SU-DHL-6 (cell line): ENCODE measurements around the gene MDC1.
"Not testable (repeated sequence)": the region's sequence is repeated elsewhere in the genome, so short reads cannot be mapped to it uniquely, and the experiment has no call there.

Experiments
- H2AFZ ChIP-seq: fragments of 200-600 bp; sonication (generic); 2 replicates; pipeline ENCODE4 v1.6.1; 2014; ENCODE audit warnings: low read depth, mild to moderate bottlenecking, moderate library complexity, mixed read lengths, antibody characterized with exemption, low read length; ENCODE audit not compliant: severe bottlenecking
- H3F3A ChIP-seq: fragments of 200-600 bp; shearing (Covaris generic); 2 replicates; pipeline ENCODE4 v1.6.0; 2016; ENCODE audit warnings: antibody characterized with exemption, mild to moderate bottlenecking; ENCODE audit not compliant: insufficient read depth
- H3K27ac ChIP-seq: fragments of 200-600 bp; sonication (generic); 2 replicates; pipeline ENCODE4 v1.5.1; 2016; ENCODE audit warnings: low read depth, mild to moderate bottlenecking, low read length, moderate library complexity, mixed read lengths
- H3K27me3 ChIP-seq: fragments of 200-600 bp; sonication (generic), shearing (Covaris generic); 2 replicates; pipeline ENCODE4 v1.6.0; 2014; ENCODE audit warnings: mild to moderate bottlenecking, low read length
- H3K36me3 ChIP-seq: fragments of 200-600 bp; sonication (generic); 2 replicates; pipeline ENCODE4 v1.6.1; 2014; ENCODE audit warnings: mild to moderate bottlenecking, low read length, mixed read lengths
- H3K4me2 ChIP-seq: fragments of 300-600, 200-600 bp; shearing (Covaris generic), sonication (generic); 2 replicates; pipeline ENCODE4 v1.6.0; 2014; ENCODE audit warnings: low read length, low read depth, mild to moderate bottlenecking; ENCODE audit not compliant: poor library complexity, severe bottlenecking
- H3K4me3 ChIP-seq: fragments of 200-600 bp; sonication (generic); 2 replicates; pipeline ENCODE4 v1.5.1; 2014; ENCODE audit warnings: antibody characterized with exemption, low read length, mild to moderate bottlenecking, mixed read lengths; ENCODE audit not compliant: insufficient read depth, poor library complexity, severe bottlenecking
- H3K79me2 ChIP-seq: fragments of 200-600 bp; sonication (generic); 2 replicates; pipeline ENCODE4 v1.6.1; 2014; ENCODE audit warnings: mild to moderate bottlenecking, low read length, moderate library complexity; ENCODE audit not compliant: insufficient read depth
- H3K9ac ChIP-seq: fragments of 200-600 bp; sonication (generic); 2 replicates; pipeline ENCODE4 v1.7.0; 2014; ENCODE audit warnings: mild to moderate bottlenecking, low read length
- H3K9me2 ChIP-seq: fragments of 200-600 bp; sonication (generic); replicated peaks from 2 replicates; pipeline ENCODE4 v1.6.1; 2014; ENCODE audit warnings: low read length; ENCODE audit not compliant: insufficient read depth
- H3K9me3 ChIP-seq: fragments of 200-600 bp; sonication (generic); 2 replicates; pipeline ENCODE4 v1.6.1; 2014; ENCODE audit warnings: low read length, mixed read lengths; ENCODE audit not compliant: insufficient read depth
- H4K20me1 ChIP-seq: fragments of 200-600 bp; sonication (generic); 2 replicates; pipeline ENCODE4 v1.6.1; 2014; ENCODE audit warnings: low read depth, mild to moderate bottlenecking, antibody characterized with exemption, low read length, moderate library complexity, mixed read lengths
- EZH2phosphoT487 ChIP-seq: fragments of 200-600 bp; sonication (generic), shearing (Covaris generic); conservative IDR thresholded peaks from 2 replicates; pipeline ENCODE4 v1.6.1; 2018; ENCODE audit warnings: mild to moderate bottlenecking, antibody characterized with exemption, low read length, moderate library complexity, mixed read lengths
- TF ChIP-seq, protein P1 (sequence below): fragments of 200-600 bp; sonication (generic); IDR thresholded peaks from one replicate; pipeline ENCODE4 v1.5.1; 2017; ENCODE audit warnings: antibody characterized with exemption, mild to moderate bottlenecking, low read length, moderate library complexity; ENCODE audit not compliant: insufficient read depth, poor library complexity, severe bottlenecking

The MDC1 gene

GRCh38 chr6:30676660-30677285, 40.3 kb downstream of the MDC1 start:
- Histone ChIP-seq H3K4me2 (no peak overlapping the region), H3K27me3 (no peaks in the 10 kb centered on the region), H3K36me3 (peaks cover 11% of the 10 kb centered on the region), H2AFZ (no peak overlapping the region), H4K20me1 (no peaks in the 10 kb centered on the region), H3K9me2 (no peaks in the 10 kb centered on the region), H3K9me3 (no peaks in the 10 kb centered on the region), H3K27ac (no peak overlapping the region), H3K4me3 (no peak overlapping the region), H3K9ac (no peak overlapping the region), H3K79me2 (peaks cover 39% of the 10 kb centered on the region), H3F3A (peaks cover 44% of the 10 kb centered on the region)
- TF ChIP-seq, protein P1, sequence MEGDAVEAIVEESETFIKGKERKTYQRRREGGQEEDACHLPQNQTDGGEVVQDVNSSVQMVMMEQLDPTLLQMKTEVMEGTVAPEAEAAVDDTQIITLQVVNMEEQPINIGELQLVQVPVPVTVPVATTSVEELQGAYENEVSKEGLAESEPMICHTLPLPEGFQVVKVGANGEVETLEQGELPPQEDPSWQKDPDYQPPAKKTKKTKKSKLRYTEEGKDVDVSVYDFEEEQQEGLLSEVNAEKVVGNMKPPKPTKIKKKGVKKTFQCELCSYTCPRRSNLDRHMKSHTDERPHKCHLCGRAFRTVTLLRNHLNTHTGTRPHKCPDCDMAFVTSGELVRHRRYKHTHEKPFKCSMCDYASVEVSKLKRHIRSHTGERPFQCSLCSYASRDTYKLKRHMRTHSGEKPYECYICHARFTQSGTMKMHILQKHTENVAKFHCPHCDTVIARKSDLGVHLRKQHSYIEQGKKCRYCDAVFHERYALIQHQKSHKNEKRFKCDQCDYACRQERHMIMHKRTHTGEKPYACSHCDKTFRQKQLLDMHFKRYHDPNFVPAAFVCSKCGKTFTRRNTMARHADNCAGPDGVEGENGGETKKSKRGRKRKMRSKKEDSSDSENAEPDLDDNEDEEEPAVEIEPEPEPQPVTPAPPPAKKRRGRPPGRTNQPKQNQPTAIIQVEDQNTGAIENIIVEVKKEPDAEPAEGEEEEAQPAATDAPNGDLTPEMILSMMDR: no peak
- no peak for TF ChIP-seq EZH2phosphoT487

- Histone ChIP-seq H3K4me2 (peak within 1 kb of the TSS; percentile 62), H3K4me3 (peak within 1 kb of the TSS; percentile 91), H3K9me3 (no peaks in the 10 kb centered on the region), H3K27me3 (no peaks in the 10 kb centered on the region), H3K9me2 (no peaks in the 10 kb centered on the region), H3K27ac (peak within 1 kb of the TSS; percentile 20; the same call in 1 of the 2 replicates), H3K36me3 (peaks cover 13% of the 10 kb centered on the region; the same call in 1 of the 2 replicates), H3K79me2 (peaks cover 14% of the 10 kb centered on the region), H2AFZ (peak within 1 kb of the TSS; percentile 75), H4K20me1 (no peaks in the 10 kb centered on the region), H3K9ac (peak within 1 kb of the TSS; percentile 76), H3F3A (peaks cover 26% of the 10 kb centered on the region)
- TF ChIP-seq, protein P1: peak; percentile 99
- TF ChIP-seq EZH2phosphoT487: no peak
These were observed 44.4 kb downstream of the MDC1 start, which contains the start of gene DHX16 for GRCh38 chr6:30672445-30673253. TSS of gene DHX16 (minus strand) at chr6:30673006. CDS start at chr6:30672841, 165 bp downstream.

GRCh38 chr6:30670760-30671527, 46.1 kb downstream of the MDC1 start:
- Histone ChIP-seq H3K27me3 (no peaks in the 10 kb centered on the region), H4K20me1 (no peaks in the 10 kb centered on the region), H3K79me2 (peaks cover 14% of the 10 kb centered on the region), H3K4me2 (peak overlapping the region; percentile 62), H3K9me3 (no peaks in the 10 kb centered on the region), H2AFZ (no peak overlapping the region), H3F3A (peaks cover 16% of the 10 kb centered on the region), H3K36me3 (peaks cover 7% of the 10 kb centered on the region; the same call in 1 of the 2 replicates), H3K9me2 (no peaks in the 10 kb centered on the region), H3K27ac (no peak overlapping the region), H3K9ac (peak overlapping the region; percentile 76; the same call in 1 of the 2 replicates), H3K4me3 (no peak overlapping the region)
- TF ChIP-seq EZH2phosphoT487: no peak
- TF ChIP-seq, protein P1: no peak

DNA sequence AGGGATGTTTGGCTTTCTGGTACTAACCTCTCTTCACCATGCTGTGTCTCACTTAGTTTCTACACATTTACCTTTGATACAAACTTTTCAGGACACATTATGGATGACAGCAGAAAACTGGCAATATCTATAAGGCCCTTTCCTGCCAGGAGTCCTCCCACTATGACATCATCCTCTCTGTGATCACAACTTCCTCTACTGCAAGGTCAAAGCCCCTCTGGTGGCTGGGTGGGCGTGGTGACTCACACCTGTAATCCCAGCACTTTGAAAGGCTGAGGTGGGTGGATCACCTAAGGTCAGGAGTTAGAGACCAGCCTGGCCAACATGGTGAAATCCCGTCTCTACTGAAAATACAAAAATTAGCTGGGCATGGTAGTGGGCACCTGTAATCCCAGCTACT, 50.8 kb downstream of the MDC1 start:
- not testable (repeated sequence) for H3K4me2 ChIP-seq, H4K20me1 ChIP-seq, H3K9me2 ChIP-seq, H3K9ac ChIP-seq, H2AFZ ChIP-seq, H3K4me3 ChIP-seq, H3K27ac ChIP-seq, H3F3A ChIP-seq, H3K9me3 ChIP-seq, H3K27me3 ChIP-seq, H3K79me2 ChIP-seq
- peaks cover 25% of the 10 kb centered on the region; the same call in 1 of the 2 replicates for H3K36me3 ChIP-seq
